ENCODE measurements around the gene TWF2.

DNA sequence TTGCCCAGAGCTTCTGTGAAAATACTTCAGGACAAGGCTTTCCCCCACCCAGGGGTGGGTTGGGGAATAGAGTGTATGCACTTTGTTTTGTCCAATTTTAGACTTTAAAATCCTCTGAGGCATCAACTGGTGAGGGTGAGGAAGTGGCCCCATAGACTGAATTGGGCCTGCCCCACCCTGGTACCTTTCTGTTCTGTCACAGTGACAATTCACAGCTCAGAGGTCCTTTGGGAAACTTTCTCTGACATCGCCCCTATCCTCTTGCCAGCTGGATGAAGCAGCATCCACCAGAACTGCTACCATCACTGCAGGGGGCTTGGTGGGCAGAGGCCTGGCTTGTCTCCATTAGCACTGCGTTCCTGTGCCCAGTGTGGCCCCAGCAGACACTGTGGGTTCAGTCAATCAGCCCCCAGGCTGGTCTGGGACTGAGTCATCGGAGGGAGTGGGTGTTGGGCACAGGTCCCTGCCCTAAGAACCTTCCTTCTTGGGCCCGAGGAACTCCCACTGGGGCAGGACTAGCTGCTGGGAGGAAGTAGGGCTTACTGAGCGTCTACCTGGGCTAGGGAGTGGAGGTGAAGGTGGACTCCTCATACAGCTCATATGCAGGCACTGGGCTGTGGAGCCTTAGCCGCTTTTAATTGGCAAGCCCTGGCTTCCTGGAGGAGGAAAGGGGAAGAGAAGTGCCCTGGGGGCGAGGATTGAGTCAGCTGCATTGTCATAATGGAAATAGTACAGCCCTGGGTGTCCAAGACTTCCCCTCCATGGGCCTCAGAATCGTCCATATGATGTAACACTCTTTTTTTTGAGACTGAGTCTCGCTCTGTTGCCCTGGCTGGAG lies 5.1 kb upstream of the TWF2 start:
- TF ChIP-seq TAF1 (IDR thresholded peaks at IDR 0.05; ENCODE audit: low read depth) (no peak), CEBPB (IDR thresholded peaks at IDR 0.05) (no peak), RAD21 (IDR thresholded peaks at IDR 0.05; ENCODE audit: low read depth) (no peak), EP300 (IDR thresholded peaks at IDR 0.05; ENCODE audit: borderline replicate concordance) (no peak)
- TF ChIP-seq, protein P1, sequence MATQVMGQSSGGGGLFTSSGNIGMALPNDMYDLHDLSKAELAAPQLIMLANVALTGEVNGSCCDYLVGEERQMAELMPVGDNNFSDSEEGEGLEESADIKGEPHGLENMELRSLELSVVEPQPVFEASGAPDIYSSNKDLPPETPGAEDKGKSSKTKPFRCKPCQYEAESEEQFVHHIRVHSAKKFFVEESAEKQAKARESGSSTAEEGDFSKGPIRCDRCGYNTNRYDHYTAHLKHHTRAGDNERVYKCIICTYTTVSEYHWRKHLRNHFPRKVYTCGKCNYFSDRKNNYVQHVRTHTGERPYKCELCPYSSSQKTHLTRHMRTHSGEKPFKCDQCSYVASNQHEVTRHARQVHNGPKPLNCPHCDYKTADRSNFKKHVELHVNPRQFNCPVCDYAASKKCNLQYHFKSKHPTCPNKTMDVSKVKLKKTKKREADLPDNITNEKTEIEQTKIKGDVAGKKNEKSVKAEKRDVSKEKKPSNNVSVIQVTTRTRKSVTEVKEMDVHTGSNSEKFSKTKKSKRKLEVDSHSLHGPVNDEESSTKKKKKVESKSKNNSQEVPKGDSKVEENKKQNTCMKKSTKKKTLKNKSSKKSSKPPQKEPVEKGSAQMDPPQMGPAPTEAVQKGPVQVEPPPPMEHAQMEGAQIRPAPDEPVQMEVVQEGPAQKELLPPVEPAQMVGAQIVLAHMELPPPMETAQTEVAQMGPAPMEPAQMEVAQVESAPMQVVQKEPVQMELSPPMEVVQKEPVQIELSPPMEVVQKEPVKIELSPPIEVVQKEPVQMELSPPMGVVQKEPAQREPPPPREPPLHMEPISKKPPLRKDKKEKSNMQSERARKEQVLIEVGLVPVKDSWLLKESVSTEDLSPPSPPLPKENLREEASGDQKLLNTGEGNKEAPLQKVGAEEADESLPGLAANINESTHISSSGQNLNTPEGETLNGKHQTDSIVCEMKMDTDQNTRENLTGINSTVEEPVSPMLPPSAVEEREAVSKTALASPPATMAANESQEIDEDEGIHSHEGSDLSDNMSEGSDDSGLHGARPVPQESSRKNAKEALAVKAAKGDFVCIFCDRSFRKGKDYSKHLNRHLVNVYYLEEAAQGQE (IDR thresholded peaks at IDR 0.05; ENCODE audit: low read depth): no peak
